Measurements from ENCODE around the gene RAB4A. TPM values are rescaled to one million over a fixed set of nuclear protein-coding genes. Genes with fewer than 3 reads are reported as not detected.
A peak's percentile ranks its signal among the peaks of the same experiment; 100 is the strongest.

RAB4A gene
- 43.2 and 49.8 TPM in 2 replicates for polyA plus RNA-seq
- 49.7 and 51.7 TPM in 2 replicates for polyA minus RNA-seq

GRCh38 chr1:229270547-229271447, at the start of gene RAB4A:
Gene RAB4A (plus strand): TSS chr1:229271111. CDS start chr1:229271340, 229 bp downstream.
- Histone ChIP-seq H3K27me3 (ENCODE audit: insufficient read depth, low read depth, low read length) (no peaks in the 10 kb centered on the region), H3K4me3 (ENCODE audit: low read length) (peak within 1 kb of the TSS; percentile 74), H2AFZ (ENCODE audit: low read depth, low read length) (peak within 1 kb of the TSS; percentile 3), H3K27ac (ENCODE audit: low read length) (peak within 1 kb of the TSS; percentile 24), H3K9me3 (ENCODE audit: low read length) (no peaks in the 10 kb centered on the region), H3F3A (ENCODE audit: insufficient read depth, low read length, poor library complexity, severe bottlenecking) (no peaks in the 10 kb centered on the region), H3K9me2 (ENCODE audit: insufficient read depth, low read length) (no peaks in the 10 kb centered on the region), H3K36me3 (ENCODE audit: insufficient read depth, low read length) (no peaks in the 10 kb centered on the region), H3K4me2 (ENCODE audit: low read length) (peak within 1 kb of the TSS; percentile 94), H3K79me2 (replicated peaks; ENCODE audit: insufficient read depth, low read length) (peaks cover 24% of the 10 kb centered on the region), H4K20me1 (ENCODE audit: insufficient read depth) (no peaks in the 10 kb centered on the region), H3K9ac (ENCODE audit: low read length) (peak within 1 kb of the TSS; percentile 65)
- TF ChIP-seq MXI1 (conservative IDR thresholded peaks at IDR 0.05; ENCODE audit: poor library complexity, severe bottlenecking) (peak; percentile 92), POLR2AphosphoS5 (IDR thresholded peaks at IDR 0.05) (peak; percentile 75), TAF1 (IDR thresholded peaks at IDR 0.05; ENCODE audit: low read depth) (peak; percentile 21), CTCF (IDR thresholded peaks at IDR 0.05; ENCODE audit: poor library complexity, severe bottlenecking) (no peak), RAD21 (conservative IDR thresholded peaks at IDR 0.05) (peak; percentile 21), EZH2 (IDR thresholded peaks at IDR 0.05; ENCODE audit: borderline replicate concordance, insufficient read depth, low read length, poor library complexity, severe bottlenecking) (no peak), EP300 (conservative IDR thresholded peaks at IDR 0.05; ENCODE audit: poor library complexity, severe bottlenecking) (no peak), SMC3 (conservative IDR thresholded peaks at IDR 0.05; ENCODE audit: poor library complexity) (no peak), REST (IDR thresholded peaks at IDR 0.05; ENCODE audit: borderline replicate concordance) (no peak)

GRCh38 chr1:229222081-229222480, 48.8 kb upstream of the RAB4A start:
- Histone ChIP-seq H3K4me2 (ENCODE audit: low read length) (no peak overlapping the region), H3K4me3 (ENCODE audit: low read length) (no peak overlapping the region), H3K27me3 (ENCODE audit: insufficient read depth, low read depth, low read length) (no peaks in the 10 kb centered on the region), H3K9me2 (ENCODE audit: insufficient read depth, low read length) (no peaks in the 10 kb centered on the region), H3K9ac (ENCODE audit: low read length) (no peak overlapping the region), H3K9me3 (ENCODE audit: low read length) (no peaks in the 10 kb centered on the region), H3F3A (ENCODE audit: insufficient read depth, low read length, poor library complexity, severe bottlenecking) (no peaks in the 10 kb centered on the region), H3K79me2 (replicated peaks; ENCODE audit: insufficient read depth, low read length) (no peaks in the 10 kb centered on the region), H3K36me3 (ENCODE audit: insufficient read depth, low read length) (no peaks in the 10 kb centered on the region), H4K20me1 (ENCODE audit: insufficient read depth) (no peaks in the 10 kb centered on the region), H3K27ac (ENCODE audit: low read length) (no peak overlapping the region), H2AFZ (ENCODE audit: low read depth, low read length) (no peak overlapping the region)
- no peak for TF ChIP-seq CTCF (IDR thresholded peaks at IDR 0.05; ENCODE audit: poor library complexity, severe bottlenecking)
- no peak for TF ChIP-seq POLR2AphosphoS5 (IDR thresholded peaks at IDR 0.05)
- TF ChIP-seq RAD21 (conservative IDR thresholded peaks at IDR 0.05) = no peak

Data from neural cell (in vitro differentiated cells).